HG03457 (cell line): ENCODE measurements around the gene TTC23.

Experiments
- ATAC-seq: cut with Tn5 transposase; IDR thresholded peaks from one replicate; pipeline ENCODE4 v1.9.1; 2021; ENCODE audit warnings: moderate number of reproducible peaks; ENCODE audit not compliant: unreplicated experiment

The TTC23 gene

GRCh38 chr15:99139276-99139675 lies 110.1 kb downstream of the TTC23 start:
- ATAC-seq: no peak

- ATAC-seq: no peak
These were observed 110.8 kb downstream of the TTC23 start for GRCh38 chr15:99138491-99138982.

GRCh38 chr15:99137877-99138276 lies 111.5 kb downstream of the TTC23 start:
- ATAC-seq: no peak

- no peak for ATAC-seq
These were observed 112.3 kb downstream of the TTC23 start for GRCh38 chr15:99137111-99137546.

GRCh38 chr15:99135194-99135593 lies 114.2 kb downstream of the TTC23 start:
- peak; percentile 55 for ATAC-seq

GRCh38 chr15:99134317-99134821 lies 115.0 kb downstream of the TTC23 start:
- no peak for ATAC-seq

- no peak for ATAC-seq
These were observed 116.6 kb downstream of the TTC23 start for GRCh38 chr15:99132634-99133287.

GRCh38 chr15:99132122-99132521 lies 117.3 kb downstream of the TTC23 start:
- ATAC-seq: no peak

- no peak for ATAC-seq
These were observed 117.8 kb downstream of the TTC23 start for GRCh38 chr15:99131441-99132023.

GRCh38 chr15:99130765-99131440 lies 118.5 kb downstream of the TTC23 start:
- ATAC-seq: no peak

- no peak for ATAC-seq
These were observed 119.1 kb downstream of the TTC23 start for GRCh38 chr15:99130314-99130713.

GRCh38 chr15:99129644-99130043 lies 119.7 kb downstream of the TTC23 start:
- no peak for ATAC-seq

GRCh38 chr15:99128411-99128810 lies 121.0 kb downstream of the TTC23 start:
- no peak for ATAC-seq

GRCh38 chr15:99127773-99128172 lies 121.6 kb downstream of the TTC23 start:
- no peak for ATAC-seq

- no peak for ATAC-seq
These were observed 122.5 kb downstream of the TTC23 start for GRCh38 chr15:99126930-99127329.

- ATAC-seq: no peak
These were observed 123.2 kb downstream of the TTC23 start for GRCh38 chr15:99126131-99126588.

- no peak for ATAC-seq
These were observed 124.1 kb downstream of the TTC23 start for GRCh38 chr15:99125061-99125891.

- no peak for ATAC-seq
These were observed 124.7 kb downstream of the TTC23 start for GRCh38 chr15:99124641-99125040.

- no peak for ATAC-seq
These were observed 125.5 kb downstream of the TTC23 start for GRCh38 chr15:99123713-99124451.
